Stimulated activated memory B cell treated with anti-CD40 and anti-IgM and Interleukin-4, amounts not matched to agents 10 μg/mL and 1 μg/mL and 100 μg/mL, for 72 hours (primary cell): ENCODE results near the gene TPCN2.

Experiments
- ATAC-seq: fragments of 150-1000 bp; cut with Tn5 transposase; 2 replicates; pipeline ENCODE4 v1.10.0; 2021
- H3K27ac Mint-ChIP-seq: one replicate; pipeline ENCODE4 v1.8.0; 2022; ENCODE audit warnings: mild to moderate bottlenecking, mixed read lengths
- H3K27me3 Mint-ChIP-seq: one replicate; pipeline ENCODE4 v1.8.0; 2022; ENCODE audit warnings: mixed read lengths
- H3K36me3 Mint-ChIP-seq: one replicate; pipeline ENCODE4 v1.8.0; 2022; ENCODE audit warnings: mixed read lengths
- H3K4me1 Mint-ChIP-seq: one replicate; pipeline ENCODE4 v1.8.0; 2022; ENCODE audit warnings: mixed read lengths
- H3K4me3 Mint-ChIP-seq: one replicate; pipeline ENCODE4 v1.8.0; 2022; ENCODE audit warnings: mild to moderate bottlenecking, moderate library complexity, mixed read lengths
- H3K9me3 Mint-ChIP-seq: one replicate; pipeline ENCODE4 v1.8.0; 2022; ENCODE audit warnings: mixed read lengths

TPCN2 gene

GRCh38 chr11:69044111-69045013 lies 4.4 kb upstream of the TPCN2 start:
- peaks cover 34% of the 10 kb centered on the region for H3K4me1 Mint-ChIP-seq
- peaks cover 9% of the 10 kb centered on the region for H3K27me3 Mint-ChIP-seq
- H3K36me3 Mint-ChIP-seq = peaks cover under 1% of the 10 kb centered on the region
- H3K27ac Mint-ChIP-seq = no peak overlapping the region
- no peak overlapping the region for H3K4me3 Mint-ChIP-seq
- no peak for ATAC-seq
- no peaks in the 10 kb centered on the region for H3K9me3 Mint-ChIP-seq

GRCh38 chr11:69048031-69048693 lies 570 bp upstream of the TPCN2 start:
- ATAC-seq = no peak

GRCh38 chr11:69049490-69049867 lies 747 bp downstream of the TPCN2 start:
- Mint-ChIP-seq H3K27me3 (peaks cover under 1% of the 10 kb centered on the region), H3K4me1 (peaks cover 61% of the 10 kb centered on the region), H3K36me3 (peaks cover 16% of the 10 kb centered on the region), H3K9me3 (no peaks in the 10 kb centered on the region), H3K4me3 (peak overlapping the region; percentile 90), H3K27ac (peak overlapping the region; percentile 86)
- peak; percentile 31 for ATAC-seq

More at GRCh38 chr11:69048031-69048693, 570 bp upstream of the TPCN2 start:
- peak overlapping the region; percentile 86 for H3K27ac Mint-ChIP-seq
- peaks cover 54% of the 10 kb centered on the region for H3K4me1 Mint-ChIP-seq
- peaks cover 9% of the 10 kb centered on the region for H3K27me3 Mint-ChIP-seq
- no peaks in the 10 kb centered on the region for H3K9me3 Mint-ChIP-seq
- H3K4me3 Mint-ChIP-seq = peak overlapping the region; percentile 90
- H3K36me3 Mint-ChIP-seq = peaks cover 8% of the 10 kb centered on the region

GRCh38 chr11:69050592-69051380 lies 2.1 kb downstream of the TPCN2 start:
- H3K36me3 Mint-ChIP-seq = peaks cover 26% of the 10 kb centered on the region
- H3K4me3 Mint-ChIP-seq = peak overlapping the region; percentile 90
- ATAC-seq = no peak
- peak overlapping the region; percentile 86 for H3K27ac Mint-ChIP-seq
- H3K27me3 Mint-ChIP-seq = no peaks in the 10 kb centered on the region
- no peaks in the 10 kb centered on the region for H3K9me3 Mint-ChIP-seq
- peaks cover 71% of the 10 kb centered on the region for H3K4me1 Mint-ChIP-seq

- no peak for ATAC-seq
- H3K27me3 Mint-ChIP-seq = no peaks in the 10 kb centered on the region
- peak overlapping the region; percentile 90 for H3K4me3 Mint-ChIP-seq
- H3K27ac Mint-ChIP-seq = peak overlapping the region; percentile 65
- peaks cover 76% of the 10 kb centered on the region for H3K4me1 Mint-ChIP-seq
- H3K36me3 Mint-ChIP-seq = peaks cover 27% of the 10 kb centered on the region
- H3K9me3 Mint-ChIP-seq = no peaks in the 10 kb centered on the region
Measured at GRCh38 chr11:69051381-69052342, 2.9 kb downstream of the TPCN2 start.

GRCh38 chr11:69052343-69053168 lies 3.8 kb downstream of the TPCN2 start:
- Mint-ChIP-seq H3K4me1 (peaks cover 84% of the 10 kb centered on the region), H3K9me3 (no peaks in the 10 kb centered on the region), H3K27me3 (no peaks in the 10 kb centered on the region), H3K4me3 (peak overlapping the region; percentile 77), H3K27ac (peak overlapping the region; percentile 65), H3K36me3 (peaks cover 30% of the 10 kb centered on the region)
- no peak for ATAC-seq

GRCh38 chr11:69053169-69053477 lies 4.4 kb downstream of the TPCN2 start:
- Mint-ChIP-seq H3K4me3 (peak overlapping the region; percentile 77), H3K36me3 (peaks cover 36% of the 10 kb centered on the region), H3K27ac (peak overlapping the region; percentile 65), H3K9me3 (no peaks in the 10 kb centered on the region), H3K27me3 (no peaks in the 10 kb centered on the region), H3K4me1 (peaks cover 82% of the 10 kb centered on the region)
- no peak for ATAC-seq

- peaks cover 77% of the 10 kb centered on the region for H3K4me1 Mint-ChIP-seq
- H3K4me3 Mint-ChIP-seq = peak overlapping the region; percentile 77
- peaks cover 41% of the 10 kb centered on the region for H3K36me3 Mint-ChIP-seq
- no peaks in the 10 kb centered on the region for H3K9me3 Mint-ChIP-seq
- H3K27ac Mint-ChIP-seq = peak overlapping the region; percentile 65
- no peaks in the 10 kb centered on the region for H3K27me3 Mint-ChIP-seq
- ATAC-seq = no peak
Measured at GRCh38 chr11:69053546-69054396, 5.0 kb downstream of the TPCN2 start.

- Mint-ChIP-seq H3K27me3 (no peaks in the 10 kb centered on the region), H3K4me1 (peaks cover 75% of the 10 kb centered on the region), H3K36me3 (peaks cover 46% of the 10 kb centered on the region), H3K9me3 (no peaks in the 10 kb centered on the region), H3K4me3 (no peak overlapping the region), H3K27ac (peak overlapping the region; percentile 92)
- ATAC-seq = no peak
Measured at GRCh38 chr11:69054397-69055211, 5.9 kb downstream of the TPCN2 start.

GRCh38 chr11:69055212-69055586 lies 6.5 kb downstream of the TPCN2 start:
- peaks cover 47% of the 10 kb centered on the region for H3K36me3 Mint-ChIP-seq
- ATAC-seq = no peak
- no peaks in the 10 kb centered on the region for H3K9me3 Mint-ChIP-seq
- no peak overlapping the region for H3K4me3 Mint-ChIP-seq
- H3K27ac Mint-ChIP-seq = peak overlapping the region; percentile 92
- no peaks in the 10 kb centered on the region for H3K27me3 Mint-ChIP-seq
- peaks cover 71% of the 10 kb centered on the region for H3K4me1 Mint-ChIP-seq

GRCh38 chr11:69055598-69056516 lies 7.1 kb downstream of the TPCN2 start:
- Mint-ChIP-seq H3K4me1 (peaks cover 70% of the 10 kb centered on the region), H3K4me3 (peak overlapping the region; percentile 57), H3K36me3 (peaks cover 54% of the 10 kb centered on the region), H3K27me3 (no peaks in the 10 kb centered on the region), H3K9me3 (no peaks in the 10 kb centered on the region), H3K27ac (peak overlapping the region; percentile 92)
- ATAC-seq = peak; percentile 95

- Mint-ChIP-seq H3K4me3 (no peak overlapping the region), H3K27ac (peak overlapping the region; percentile 92), H3K27me3 (no peaks in the 10 kb centered on the region), H3K4me1 (peaks cover 69% of the 10 kb centered on the region), H3K9me3 (no peaks in the 10 kb centered on the region), H3K36me3 (peaks cover 67% of the 10 kb centered on the region)
- no peak for ATAC-seq
Measured at GRCh38 chr11:69057236-69057635, 8.5 kb downstream of the TPCN2 start.
